ENCODE results near the gene GPR39.

GPR39 gene

GRCh38 chr2:132414081-132414480 is 2.5 kb upstream of the GPR39 start:
- DNase-seq: no peak

- DNase-seq: no peak
Observed at GRCh38 chr2:132415256-132415914, 1.2 kb upstream of the GPR39 start.

GRCh38 chr2:132415915-132416722 is 486 bp upstream of the GPR39 start:
- DNase-seq: no peak

GRCh38 chr2:132417430-132418035 is 928 bp downstream of the GPR39 start:
- no peak for DNase-seq

GRCh38 chr2:132419235-132419634 is 2.6 kb downstream of the GPR39 start:
- DNase-seq: no peak

- no peak for DNase-seq
Observed at GRCh38 chr2:132419941-132420340, 3.3 kb downstream of the GPR39 start.

- no peak for DNase-seq
Observed at GRCh38 chr2:132420816-132421805, 4.5 kb downstream of the GPR39 start.

GRCh38 chr2:132422736-132423135 is 6.1 kb downstream of the GPR39 start:
- DNase-seq: no peak

GRCh38 chr2:132424526-132425121 is 8.0 kb downstream of the GPR39 start:
- DNase-seq: no peak

GRCh38 chr2:132426033-132426432 is 9.4 kb downstream of the GPR39 start:
- no peak for DNase-seq

- no peak for DNase-seq
Observed at GRCh38 chr2:132426656-132427055, 10.1 kb downstream of the GPR39 start.

- DNase-seq: no peak
Observed at GRCh38 chr2:132429351-132429750, 12.7 kb downstream of the GPR39 start.

GRCh38 chr2:132429941-132430573 is 13.5 kb downstream of the GPR39 start:
- no peak for DNase-seq

- no peak for DNase-seq
Observed at GRCh38 chr2:132430895-132431294, 14.3 kb downstream of the GPR39 start.

- DNase-seq: no peak
Observed at GRCh38 chr2:132437852-132438669, 21.5 kb downstream of the GPR39 start.

- no peak for DNase-seq
Observed at GRCh38 chr2:132438691-132439090, 22.1 kb downstream of the GPR39 start.

- DNase-seq: no peak
Observed at GRCh38 chr2:132439703-132440398, 23.2 kb downstream of the GPR39 start.

GRCh38 chr2:132441051-132441450 is 24.4 kb downstream of the GPR39 start:
- DNase-seq: no peak

- DNase-seq: no peak
Observed at GRCh38 chr2:132442278-132442677, 25.7 kb downstream of the GPR39 start.

- no peak for DNase-seq
Observed at GRCh38 chr2:132443106-132443505, 26.5 kb downstream of the GPR39 start.
